GM19468 (cell line): ENCODE results near the gene CASTOR2.
"Not testable (repeated sequence)": the region's sequence is repeated elsewhere in the genome, so short reads cannot be mapped to it uniquely, and the experiment has no call there.

ENCODE experiments used
- ATAC-seq: cut with Tn5 transposase; IDR thresholded peaks from one replicate; pipeline ENCODE4 v1.9.1; 2021; ENCODE audit warnings: mild to moderate bottlenecking, moderate library complexity, moderate number of reproducible peaks; ENCODE audit not compliant: unreplicated experiment; ENCODE audit errors: extremely low read depth

The CASTOR2 gene

GRCh38 chr7:75048435-75049379, 84.2 kb downstream of the CASTOR2 start:
- no peak for ATAC-seq

DNA sequence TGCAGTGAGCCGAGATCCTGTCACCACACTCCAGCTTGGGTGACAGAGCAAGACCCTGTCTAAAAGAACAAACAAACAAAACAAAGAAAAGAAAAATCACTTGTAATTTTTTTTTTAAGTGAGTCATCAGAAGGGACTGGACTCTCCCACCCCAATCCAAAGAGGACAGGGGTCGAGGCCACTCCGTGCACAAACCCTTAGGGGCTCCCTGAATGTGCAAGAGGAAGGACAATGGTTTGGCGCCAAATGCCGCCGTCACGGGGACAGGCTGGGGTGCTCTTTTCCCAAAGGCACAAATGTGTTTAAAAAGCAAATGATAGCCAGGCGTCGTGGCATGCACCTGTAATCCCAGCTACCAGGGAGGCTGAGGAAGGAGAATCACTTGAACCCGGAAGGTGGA, 85.3 kb downstream of the CASTOR2 start:
- no peak for ATAC-seq

DNA sequence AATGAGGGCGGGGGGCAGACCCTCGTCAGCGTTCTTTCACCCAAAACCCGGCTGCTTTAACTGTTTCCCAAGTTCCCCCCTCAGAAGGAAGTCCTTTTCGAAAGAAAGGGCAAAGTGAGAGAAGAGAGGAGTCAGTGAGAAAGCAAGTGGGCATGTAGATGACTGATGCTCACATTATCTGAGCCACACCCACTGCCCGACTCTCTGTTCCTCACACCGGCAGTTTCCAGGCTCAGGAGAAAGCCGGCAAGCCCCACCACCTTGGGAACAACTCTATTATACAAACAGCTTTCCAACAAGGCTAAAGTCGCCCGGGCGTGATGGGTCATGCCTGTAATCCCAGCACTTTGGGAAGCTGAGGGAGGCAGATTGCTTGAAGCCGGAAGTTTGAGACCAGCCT, 86.0 kb downstream of the CASTOR2 start:
- no peak for ATAC-seq

DNA sequence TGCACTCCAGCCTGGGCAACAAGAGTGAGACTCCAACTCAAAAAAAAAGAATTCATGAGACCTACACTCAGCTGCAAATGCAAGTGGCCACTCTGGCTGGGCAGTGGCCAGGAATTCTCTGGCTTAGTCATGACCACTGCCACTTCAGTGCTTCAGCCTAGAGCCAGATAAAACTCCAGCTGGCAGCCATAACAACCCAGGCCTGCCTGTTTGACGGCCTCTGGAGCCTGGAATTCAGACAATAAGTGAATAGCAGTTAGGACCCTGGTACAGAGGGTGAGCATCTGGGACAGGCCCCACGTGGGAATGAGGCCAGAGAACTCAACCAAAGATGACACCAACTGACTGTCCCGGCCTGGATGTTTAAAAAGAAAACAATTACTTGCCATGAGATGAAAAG, 90.2 kb downstream of the CASTOR2 start:
- no peak for ATAC-seq

DNA sequence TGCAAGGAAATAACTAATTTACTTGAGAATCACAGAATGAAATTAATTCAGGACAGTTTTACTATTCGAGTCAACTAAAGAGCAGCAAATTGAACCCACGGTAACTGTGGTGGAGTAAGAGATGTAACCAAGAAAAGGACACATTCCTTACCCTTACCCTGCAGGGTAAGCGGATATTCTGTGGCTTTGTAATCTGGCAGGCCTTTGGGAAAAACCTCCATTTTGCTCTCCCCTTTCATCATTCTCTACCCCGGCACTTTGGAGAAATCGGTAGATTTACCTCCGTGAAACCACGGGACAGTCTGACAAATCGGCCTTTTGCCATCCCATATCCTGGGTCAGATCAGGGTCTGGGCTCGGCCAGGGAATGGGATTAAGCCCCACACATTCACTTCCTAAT, 90.7 kb downstream of the CASTOR2 start:
- ATAC-seq, result no peak

- ATAC-seq, result no peak
Measured at GRCh38 chr7:75055830-75056772, 91.6 kb downstream of the CASTOR2 start.

GRCh38 chr7:75058406-75058805, 93.9 kb downstream of the CASTOR2 start:
- no peak for ATAC-seq

DNA sequence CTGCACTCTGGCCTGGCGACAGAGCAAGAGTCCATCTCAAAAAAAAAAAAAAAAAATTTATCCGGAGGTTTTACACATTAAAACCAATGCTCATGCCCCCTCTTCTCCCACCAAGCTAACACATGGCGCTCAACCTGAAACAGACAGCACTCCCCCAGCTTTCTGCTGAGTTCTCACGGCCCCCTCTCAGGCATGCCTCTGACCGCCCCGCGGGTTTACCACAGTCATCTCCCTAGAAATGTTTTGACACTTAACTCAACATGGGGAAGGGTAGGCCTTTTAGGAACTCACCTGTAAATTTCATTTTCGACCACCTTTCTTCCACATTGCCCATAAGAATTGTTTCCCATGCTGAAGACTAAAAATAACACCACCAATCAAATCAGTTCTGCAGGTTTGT, 99.8 kb downstream of the CASTOR2 start:
- no peak for ATAC-seq

DNA sequence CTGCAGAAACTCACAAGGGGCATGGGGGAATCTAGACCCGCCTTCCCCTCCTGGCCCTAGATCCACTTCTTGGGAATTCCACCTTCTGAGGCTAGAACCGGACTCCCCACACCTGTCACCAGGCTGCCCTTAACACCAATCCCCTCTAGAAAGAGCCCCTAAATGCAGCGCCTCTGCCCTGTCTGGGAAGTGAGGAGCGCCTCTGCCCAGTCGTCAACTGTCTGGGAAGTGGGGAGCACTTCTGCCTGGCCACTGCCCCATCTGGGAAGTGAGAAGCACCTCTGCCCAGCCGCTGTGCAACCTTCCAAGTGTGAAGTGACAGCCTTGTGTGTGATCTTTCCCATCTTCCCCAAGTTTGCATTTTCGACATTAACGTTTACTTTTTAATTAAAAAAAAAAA, 100.3 kb downstream of the CASTOR2 start:
- no peak for ATAC-seq

GRCh38 chr7:75066521-75066920, 102.0 kb downstream of the CASTOR2 start:
- ATAC-seq, result no peak

- ATAC-seq, result no peak
Measured at GRCh38 chr7:75072981-75073283, 108.4 kb downstream of the CASTOR2 start.

DNA sequence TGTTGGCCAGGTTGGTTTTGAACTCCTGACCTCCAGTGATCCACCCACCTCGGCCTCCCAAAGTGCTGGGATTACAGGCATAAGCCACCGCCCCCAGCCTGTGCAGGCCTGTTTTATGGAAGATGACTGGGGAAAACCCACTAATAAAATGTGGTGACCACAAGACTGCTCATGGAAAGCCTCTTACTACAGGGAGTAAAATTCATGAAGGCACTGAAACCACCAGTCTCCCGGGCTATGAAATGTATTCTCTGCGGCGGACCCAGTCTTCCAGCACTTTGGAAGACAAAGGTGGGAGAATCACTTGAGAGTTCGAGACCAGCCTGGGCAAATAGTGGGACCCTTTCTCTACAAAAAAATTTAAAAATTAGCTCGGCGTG, 109.7 kb downstream of the CASTOR2 start:
- not testable (repeated sequence) for ATAC-seq
